ENCODE data around the gene PRMT6. TPM values are rescaled to one million over a fixed set of nuclear protein-coding genes. Genes with fewer than 3 reads are reported as not detected.
"Not testable (repeated sequence)": the region's sequence is repeated elsewhere in the genome, so short reads cannot be mapped to it uniquely, and the experiment has no call there.

Gene PRMT6
- total RNA-seq, 1 donor from 2014 or later, result 25.0 TPM

DNA sequence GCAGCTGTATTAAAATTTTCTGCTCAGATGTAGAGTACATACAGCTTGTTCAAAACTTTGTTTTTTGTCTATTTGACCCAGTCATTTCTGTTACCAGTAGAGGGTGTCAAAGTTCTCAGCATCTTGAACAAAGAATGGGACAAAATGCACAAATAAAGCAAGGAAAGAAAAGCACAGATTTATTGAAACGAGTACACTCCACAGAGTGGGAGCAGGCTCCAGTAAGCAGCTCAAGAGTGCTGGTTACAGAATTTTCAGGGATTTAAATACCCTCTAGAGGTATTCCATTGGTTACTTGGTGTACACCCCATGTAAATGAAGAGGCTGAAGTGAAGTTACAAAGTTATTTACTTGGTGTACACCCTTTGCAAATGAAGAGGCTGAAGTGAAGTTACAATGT, 8.9 kb upstream of the PRMT6 start:
- no peak overlapping the region for H3K4me3 ChIP-seq (ENCODE audit: low read depth, low read length)
- peak; percentile 12 for TF ChIP-seq CTCF (conservative IDR thresholded peaks at IDR 0.05; ENCODE audit: low read depth, low read length)
- no peak for DNase-seq (ENCODE audit: low read depth)

DNA sequence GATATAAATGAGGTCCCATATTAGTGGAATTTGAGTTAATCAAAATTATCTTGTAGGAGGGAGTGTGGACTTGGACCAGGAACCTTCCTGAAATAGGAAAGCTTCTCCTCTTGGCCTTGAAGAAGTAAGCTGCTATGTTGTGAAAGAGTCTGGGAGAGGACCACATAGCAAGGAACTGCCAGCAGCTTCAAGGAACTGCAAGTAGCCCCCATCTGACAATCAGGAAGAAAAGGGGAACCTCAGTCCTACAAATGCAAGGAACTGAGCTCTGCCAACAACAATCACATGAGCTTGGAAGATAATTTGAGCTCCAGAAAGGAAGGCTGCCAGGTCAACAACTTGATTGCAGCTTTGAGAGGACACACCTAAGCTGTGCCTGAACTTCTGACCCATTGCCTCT, 8.2 kb upstream of the PRMT6 start:
- TF ChIP-seq CTCF (conservative IDR thresholded peaks at IDR 0.05; ENCODE audit: low read depth, low read length), result no peak
- no peak for DNase-seq (ENCODE audit: low read depth)
- H3K4me3 ChIP-seq (ENCODE audit: low read depth, low read length), result no peak overlapping the region

- H3K4me3 ChIP-seq (ENCODE audit: low read depth, low read length), result no peak overlapping the region
- no peak for TF ChIP-seq CTCF (conservative IDR thresholded peaks at IDR 0.05; ENCODE audit: low read depth, low read length)
- DNase-seq (ENCODE audit: low read depth), result no peak
Observed at GRCh38 chr1:107051266-107051665, 5.2 kb upstream of the PRMT6 start.

DNA sequence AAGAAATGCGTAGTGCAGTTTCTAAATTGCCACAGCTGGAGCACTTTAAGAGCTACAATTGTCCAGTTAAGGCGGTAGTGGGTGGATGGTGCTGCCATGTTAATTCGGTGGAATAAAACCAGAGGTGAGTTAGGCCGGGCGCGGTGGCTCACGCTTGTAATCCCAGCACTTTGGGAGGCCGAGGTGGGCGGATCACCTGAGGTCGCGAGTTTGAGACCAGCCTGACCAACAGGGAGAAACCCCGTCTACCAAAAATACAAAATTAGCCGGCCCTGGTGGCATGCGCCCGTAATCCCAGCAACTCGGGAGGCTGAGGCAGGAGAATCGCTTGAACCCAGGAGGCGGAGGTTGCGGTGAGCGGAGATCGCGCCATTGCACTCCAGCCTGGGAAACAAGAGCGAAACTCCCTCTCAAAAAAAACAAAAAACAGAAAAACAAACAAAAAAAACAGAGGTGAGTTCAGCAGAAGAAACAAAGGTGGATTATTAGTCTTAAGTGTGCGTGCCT, 502 bp upstream of the PRMT6 start:
- H3K4me3 ChIP-seq (ENCODE audit: low read depth, low read length), result peak overlapping the region; percentile 86
- not testable (repeated sequence) for DNase-seq (ENCODE audit: low read depth)

DNA sequence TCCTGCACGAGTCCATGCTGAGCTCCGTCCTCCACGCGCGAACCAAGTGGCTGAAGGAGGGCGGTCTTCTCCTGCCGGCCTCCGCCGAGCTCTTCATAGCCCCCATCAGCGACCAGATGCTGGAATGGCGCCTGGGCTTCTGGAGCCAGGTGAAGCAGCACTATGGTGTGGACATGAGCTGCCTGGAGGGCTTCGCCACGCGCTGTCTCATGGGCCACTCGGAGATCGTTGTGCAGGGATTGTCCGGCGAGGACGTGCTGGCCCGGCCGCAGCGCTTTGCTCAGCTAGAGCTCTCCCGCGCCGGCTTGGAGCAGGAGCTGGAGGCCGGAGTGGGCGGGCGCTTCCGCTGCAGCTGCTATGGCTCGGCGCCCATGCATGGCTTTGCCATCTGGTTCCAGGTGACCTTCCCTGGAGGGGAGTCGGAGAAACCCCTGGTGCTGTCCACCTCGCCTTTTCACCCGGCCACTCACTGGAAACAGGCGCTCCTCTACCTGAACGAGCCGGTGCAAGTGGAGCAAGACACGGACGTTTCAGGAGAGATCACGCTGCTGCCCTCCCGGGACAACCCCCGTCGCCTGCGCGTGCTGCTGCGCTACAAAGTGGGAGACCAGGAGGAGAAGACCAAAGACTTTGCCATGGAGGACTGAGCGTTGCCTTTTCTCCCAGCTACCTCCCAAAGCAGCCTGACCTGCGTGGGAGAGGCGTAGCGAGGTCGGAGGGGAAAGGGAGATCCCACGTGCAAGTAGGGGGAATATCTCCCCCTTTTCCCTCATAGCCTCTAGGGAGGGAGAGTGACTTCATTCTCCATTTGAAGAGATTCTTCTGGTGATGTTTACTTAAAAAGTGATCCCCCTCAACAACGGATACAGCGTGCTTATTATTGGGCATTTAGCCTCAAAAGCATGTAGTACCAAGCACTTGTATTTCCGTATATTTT, 991 bp downstream of the PRMT6 start:
- H3K4me3 ChIP-seq (ENCODE audit: low read depth, low read length), result peak overlapping the region; percentile 86
- DNase-seq (ENCODE audit: low read depth), result no peak
- no peak for TF ChIP-seq CTCF (conservative IDR thresholded peaks at IDR 0.05; ENCODE audit: low read depth, low read length)

- peak overlapping the region; percentile 86 for H3K4me3 ChIP-seq (ENCODE audit: low read depth, low read length)
- no peak for DNase-seq (ENCODE audit: low read depth)
Observed at GRCh38 chr1:107058245-107059032, 2.0 kb downstream of the PRMT6 start.

More at GRCh38 chr1:107058245-107059032, 2.0 kb downstream of the PRMT6 start:
- no peak for TF ChIP-seq CTCF (conservative IDR thresholded peaks at IDR 0.05; ENCODE audit: low read depth, low read length)
